HG03442 (cell line): ENCODE results near the gene EIF2AK3.
"Not testable (repeated sequence)": the region's sequence is repeated elsewhere in the genome, so short reads cannot be mapped to it uniquely, and the experiment has no call there.

Experiments used
- ATAC-seq: cut with Tn5 transposase; IDR thresholded peaks from one replicate; pipeline ENCODE4 v1.9.1; 2021; ENCODE audit warnings: mild to moderate bottlenecking, moderate library complexity; ENCODE audit not compliant: unreplicated experiment

Gene EIF2AK3

DNA sequence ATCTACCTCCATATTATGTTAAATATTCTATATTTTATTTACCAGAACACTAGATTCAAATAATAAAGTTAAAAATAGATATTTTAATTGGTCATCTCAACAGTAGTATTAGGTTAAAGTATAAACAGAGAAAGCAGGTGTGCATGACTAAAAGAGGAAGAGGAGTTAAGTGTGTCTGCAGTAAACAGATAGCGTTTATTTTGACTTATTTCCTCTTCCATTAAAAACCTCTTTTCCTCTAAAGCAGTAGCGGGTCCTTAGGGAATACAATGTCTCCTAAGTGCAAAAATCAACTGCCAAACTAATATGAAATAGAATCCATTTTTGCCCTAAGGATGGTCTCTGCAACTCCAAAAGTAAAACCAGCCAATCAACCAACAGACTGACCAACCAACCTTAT is 27.7 kb downstream of the EIF2AK3 start:
- no peak for ATAC-seq

- no peak for ATAC-seq
These were observed 30.1 kb downstream of the EIF2AK3 start for GRCh38 chr2:88597168-88597567.

DNA sequence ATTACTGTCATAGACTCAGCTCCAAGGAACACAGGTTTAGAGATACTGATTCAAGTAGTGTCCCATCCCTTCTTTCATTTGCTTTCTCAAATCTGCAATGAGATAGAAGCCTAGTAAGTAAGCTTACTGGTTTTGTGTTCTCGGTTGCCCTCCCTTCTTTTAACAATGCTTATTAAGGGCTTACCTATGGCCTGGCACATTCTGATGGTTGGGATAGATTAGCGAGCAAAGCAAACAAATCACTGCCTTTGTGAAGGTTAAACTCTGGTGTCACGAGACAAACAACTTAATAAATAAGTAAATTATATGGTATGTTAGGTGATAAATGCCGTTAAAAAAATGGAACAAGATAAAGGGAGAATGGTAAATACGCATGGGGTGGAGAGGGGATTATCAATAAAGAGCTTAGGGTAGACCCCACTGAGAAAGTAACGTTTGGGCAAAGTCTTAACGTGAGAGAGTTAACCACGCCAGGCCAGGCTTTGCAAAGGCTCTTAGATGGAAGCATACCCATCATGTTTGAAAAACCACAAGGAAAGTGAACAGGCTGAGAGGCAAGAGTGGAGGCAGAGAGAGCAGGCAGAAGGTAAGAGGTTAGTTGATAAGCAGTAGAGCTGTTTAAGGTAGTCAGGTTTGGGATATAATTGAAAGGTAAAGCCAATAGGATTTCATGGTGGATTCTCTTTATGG is 31.0 kb downstream of the EIF2AK3 start:
- no peak for ATAC-seq

GRCh38 chr2:88591698-88592097 is 35.6 kb downstream of the EIF2AK3 start:
- no peak for ATAC-seq

DNA sequence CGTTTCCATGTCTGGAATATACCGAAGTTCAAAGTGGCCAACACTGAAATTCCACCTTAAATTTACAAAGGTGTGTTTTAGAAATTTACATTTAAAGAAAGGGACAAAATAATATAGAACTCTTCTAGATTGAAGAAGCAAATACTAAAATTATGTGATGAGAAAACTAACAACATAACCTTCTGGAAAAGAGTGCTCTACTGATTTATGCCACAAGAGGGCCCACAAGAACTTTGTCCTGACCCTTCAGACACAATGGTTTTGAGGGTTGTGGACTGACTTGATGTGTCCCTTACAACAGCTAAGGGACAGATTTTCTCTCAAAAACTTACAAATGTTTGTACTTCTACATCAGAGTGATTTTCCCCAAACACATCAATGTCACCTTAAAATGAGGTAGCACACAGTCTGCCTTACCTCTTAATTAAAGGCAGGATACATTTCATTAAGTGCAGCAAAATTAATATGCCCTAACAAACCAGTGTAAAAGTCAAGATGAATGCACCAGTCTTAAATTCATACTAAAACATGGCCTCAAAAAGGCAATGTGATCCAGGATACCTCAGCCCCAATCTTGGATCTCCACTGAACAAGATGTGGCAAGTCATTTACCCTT is 36.2 kb downstream of the EIF2AK3 start:
- ATAC-seq: no peak

GRCh38 chr2:88585969-88586368 is 41.3 kb downstream of the EIF2AK3 start:
- ATAC-seq: no peak

- no peak for ATAC-seq
These were observed 45.2 kb downstream of the EIF2AK3 start for GRCh38 chr2:88582030-88582429.

- no peak for ATAC-seq
These were observed 47.2 kb downstream of the EIF2AK3 start for GRCh38 chr2:88580088-88580487.

GRCh38 chr2:88575630-88576029 is 51.6 kb downstream of the EIF2AK3 start:
- ATAC-seq: no peak

DNA sequence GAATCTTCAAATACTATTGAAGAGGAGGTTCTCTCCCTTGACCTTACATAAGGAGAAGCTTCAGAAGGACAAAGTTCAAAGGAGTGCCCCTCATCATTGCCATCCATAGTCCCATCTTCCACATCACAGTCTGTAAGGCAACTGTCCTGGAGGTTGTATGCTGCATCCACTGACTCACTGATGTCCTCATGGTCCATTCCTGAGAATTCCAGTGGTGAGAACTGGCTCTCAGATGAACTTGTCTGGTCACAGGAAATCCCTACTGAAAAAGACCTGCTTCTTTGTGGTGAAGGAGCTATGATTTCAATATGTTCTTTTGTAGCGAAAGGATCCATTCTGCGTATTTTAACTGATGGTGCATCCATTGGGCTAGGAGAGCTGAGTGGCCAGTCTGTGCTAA is 52.2 kb downstream of the EIF2AK3 start:
- no peak for ATAC-seq

- ATAC-seq: peak; percentile 96
These were observed 52.8 kb downstream of the EIF2AK3 start for GRCh38 chr2:88574445-88574844.

DNA sequence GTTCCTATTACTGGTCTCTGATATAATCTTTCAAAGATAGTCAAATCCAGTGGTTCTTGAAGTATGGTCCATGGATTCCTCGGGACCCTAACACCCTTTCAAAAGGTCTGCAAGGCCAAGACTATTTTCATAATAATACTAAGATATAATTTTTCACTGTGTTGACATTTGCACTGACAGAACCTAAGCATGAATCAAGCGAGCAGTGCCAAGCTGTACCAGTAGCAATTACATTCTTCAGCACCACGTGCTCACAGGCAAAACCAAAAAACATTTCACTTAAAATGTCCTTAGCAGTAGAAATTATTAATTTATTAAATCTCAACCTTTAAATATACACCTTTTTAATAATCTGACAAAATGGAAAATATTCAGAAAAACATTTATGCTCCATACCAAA is 59.1 kb downstream of the EIF2AK3 start:
- ATAC-seq: no peak

- ATAC-seq: no peak
These were observed 62.9 kb downstream of the EIF2AK3 start for GRCh38 chr2:88564402-88564801.

- ATAC-seq: no peak
These were observed 64.1 kb downstream of the EIF2AK3 start for GRCh38 chr2:88563129-88563528.

- ATAC-seq: peak; percentile 67
These were observed 65.4 kb downstream of the EIF2AK3 start for GRCh38 chr2:88561646-88562388.

DNA sequence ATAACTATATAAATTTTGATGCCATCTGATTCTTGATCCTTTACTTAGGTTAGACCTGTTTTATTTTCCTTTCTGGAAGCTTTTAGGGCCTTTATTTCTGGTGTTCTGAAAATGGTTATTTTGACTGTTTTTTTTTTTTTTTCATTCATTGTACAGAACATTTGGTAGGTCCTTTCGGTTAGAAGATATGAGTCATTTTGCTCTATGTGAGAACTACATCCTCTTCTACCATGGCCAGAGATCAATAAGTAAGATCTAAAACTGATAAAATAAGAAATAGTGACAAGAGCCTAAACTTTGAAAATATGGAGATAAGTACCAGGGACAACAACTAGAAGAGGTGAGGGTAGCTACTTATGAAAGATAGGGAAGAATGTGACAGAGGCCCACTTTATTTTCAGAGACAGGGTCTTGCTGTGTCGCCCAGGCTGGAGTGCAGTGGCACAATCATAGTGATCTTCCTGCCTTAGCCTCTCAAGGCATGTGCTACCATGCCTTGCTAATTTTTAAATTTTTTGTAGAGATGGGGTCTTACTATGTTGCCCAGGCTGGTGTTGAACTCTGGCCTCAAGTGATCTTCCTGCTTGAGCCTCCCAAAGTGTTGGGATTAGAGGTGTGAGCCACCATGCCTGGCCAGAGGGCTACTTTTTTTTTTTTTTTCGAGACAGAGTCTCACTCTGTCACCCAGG is 66.5 kb downstream of the EIF2AK3 start:
- ATAC-seq: peak; percentile 35

GRCh38 chr2:88557290-88557689 is 70.0 kb downstream of the EIF2AK3 start:
- ATAC-seq: no peak

DNA sequence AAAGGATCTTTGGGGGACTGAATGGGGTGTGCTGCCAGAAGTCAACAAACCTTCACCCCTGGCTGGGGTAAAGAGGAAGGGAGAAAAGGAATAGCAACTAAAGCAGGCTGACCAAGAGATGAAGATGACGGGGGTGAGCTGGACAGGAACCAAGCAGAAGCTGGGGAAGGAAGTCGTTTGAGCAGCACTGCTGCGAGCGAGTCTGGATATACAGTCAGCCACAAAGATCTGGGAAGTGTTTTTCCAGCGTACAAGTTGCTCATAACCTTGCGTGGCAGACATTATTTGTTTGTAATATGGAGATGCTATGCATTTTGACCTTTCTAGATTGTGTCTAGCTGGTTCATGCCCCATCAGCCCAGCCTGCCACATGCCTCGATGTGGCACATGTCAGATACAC is 71.2 kb downstream of the EIF2AK3 start:
- no peak for ATAC-seq

GRCh38 chr2:88554189-88554588 is 73.1 kb downstream of the EIF2AK3 start:
- ATAC-seq: no peak

GRCh38 chr2:88549616-88550292 is 77.5 kb downstream of the EIF2AK3 start:
- no peak for ATAC-seq

GRCh38 chr2:88546291-88546690 is 81.0 kb downstream of the EIF2AK3 start:
- ATAC-seq: not testable (repeated sequence)
